NCI-H187 treated with DMSO at 0.1 percent for 48 hours (cell line): ENCODE measurements around the gene ITGBL1.

Experiments used
- DNase-seq: peaks from one replicate; lab custom pipeline; 2025; lab: John Stamatoyannopoulos, UW

Gene ITGBL1

DNA sequence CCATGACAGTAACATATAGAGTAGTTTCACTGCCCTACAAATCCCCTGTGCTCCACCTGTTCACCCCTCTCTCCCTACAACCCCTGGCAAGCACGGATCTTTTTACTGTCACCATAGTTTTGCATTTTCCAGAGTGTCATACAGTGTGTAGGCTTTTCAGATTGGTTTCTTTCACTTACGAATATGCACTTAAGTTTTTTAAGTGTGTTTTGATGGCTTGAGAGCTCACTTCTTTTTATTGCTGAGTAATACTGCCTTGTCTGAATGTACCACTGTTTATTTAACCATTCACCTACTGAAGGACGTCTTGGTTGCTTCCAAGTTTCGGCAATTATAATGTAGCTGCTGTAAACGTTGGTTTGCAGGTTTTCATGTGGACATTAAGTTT, 175.1 kb downstream of the ITGBL1 start:
- peak; percentile 95 for DNase-seq

- DNase-seq = no peak
Measured at GRCh38 chr13:101628900-101629299, 176.4 kb downstream of the ITGBL1 start.

GRCh38 chr13:101631395-101631794, 178.9 kb downstream of the ITGBL1 start:
- no peak for DNase-seq

- no peak for DNase-seq
Measured at GRCh38 chr13:101634142-101634541, 181.7 kb downstream of the ITGBL1 start.

- DNase-seq = no peak
Measured at GRCh38 chr13:101639711-101640110, 187.2 kb downstream of the ITGBL1 start.

- DNase-seq = no peak
Measured at GRCh38 chr13:101640788-101641400, 188.4 kb downstream of the ITGBL1 start.

- no peak for DNase-seq
Measured at GRCh38 chr13:101645871-101646270, 193.4 kb downstream of the ITGBL1 start.

- DNase-seq = no peak
Measured at GRCh38 chr13:101647760-101648159, 195.3 kb downstream of the ITGBL1 start.

DNA sequence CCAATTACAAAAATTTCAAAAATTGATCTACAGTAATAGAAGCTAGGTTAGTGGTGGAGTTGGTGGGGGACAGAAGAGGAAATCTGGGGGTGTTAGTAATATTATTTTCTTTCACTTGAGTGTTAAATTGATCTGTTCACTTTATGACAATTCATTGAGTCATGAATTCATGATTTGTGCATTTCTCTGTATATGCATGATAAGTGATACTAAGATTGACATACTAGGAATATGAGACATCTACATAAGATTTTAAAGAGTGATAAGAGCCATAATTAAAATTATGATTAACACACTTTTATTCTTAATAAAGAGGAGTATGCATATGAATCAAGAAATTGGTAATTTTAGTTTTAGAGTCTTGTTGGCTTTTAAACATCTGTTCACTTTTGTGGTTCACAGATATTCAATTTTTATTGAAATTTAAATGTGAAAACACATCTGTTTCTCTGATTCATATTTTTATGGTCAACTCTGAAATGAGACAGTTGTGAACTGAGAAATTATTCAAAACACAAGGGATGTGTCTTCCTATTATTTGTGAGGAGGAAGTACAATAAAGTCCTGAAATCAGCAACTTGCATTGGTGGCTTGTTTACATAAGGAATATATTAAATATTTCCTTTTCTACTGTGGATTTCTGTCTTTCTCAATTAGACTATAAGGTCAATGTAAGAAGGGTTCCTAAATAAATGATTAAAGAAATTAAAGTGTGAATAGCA, 196.5 kb downstream of the ITGBL1 start:
- DNase-seq = no peak

GRCh38 chr13:101649488-101650126, 197.1 kb downstream of the ITGBL1 start:
- DNase-seq = no peak

DNA sequence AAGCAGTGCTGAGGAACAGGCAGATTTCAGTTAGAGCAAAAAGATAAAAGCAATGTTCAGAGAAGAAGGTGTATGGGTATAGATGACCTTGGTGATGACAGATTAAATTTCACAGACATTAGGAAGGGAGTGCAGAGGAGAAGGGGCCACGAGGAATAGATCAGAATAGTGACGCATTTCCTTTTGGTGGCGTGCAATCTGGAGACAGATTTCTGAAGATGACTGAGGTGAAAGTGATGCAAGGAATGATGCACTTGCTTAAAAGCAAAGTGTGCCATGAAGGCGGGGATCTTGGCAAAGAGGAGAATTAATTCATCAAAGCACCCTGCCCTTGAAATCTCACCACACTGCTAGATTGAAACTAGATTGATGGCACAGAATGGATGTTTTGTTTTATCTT, 202.4 kb downstream of the ITGBL1 start:
- no peak for DNase-seq

DNA sequence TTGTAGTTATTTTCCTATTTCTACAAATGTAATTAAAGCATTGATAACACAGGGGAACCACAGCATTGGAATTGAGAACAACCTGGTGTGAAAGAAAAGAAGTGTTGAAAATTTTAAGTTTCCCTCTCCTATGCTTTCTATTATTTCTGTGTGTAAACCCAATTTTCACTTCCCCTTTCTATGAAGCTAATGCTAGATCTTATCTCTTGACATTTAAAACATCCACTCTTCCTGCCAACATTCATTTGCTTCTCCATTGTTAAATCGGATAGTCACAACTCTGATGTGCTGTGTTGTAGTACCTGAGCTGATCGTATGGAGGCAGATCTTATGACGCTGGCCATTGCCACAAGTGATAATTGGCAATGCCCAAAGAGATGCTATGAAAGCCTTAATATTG, 203.0 kb downstream of the ITGBL1 start:
- no peak for DNase-seq

- no peak for DNase-seq
Measured at GRCh38 chr13:101660711-101661110, 208.2 kb downstream of the ITGBL1 start.

DNA sequence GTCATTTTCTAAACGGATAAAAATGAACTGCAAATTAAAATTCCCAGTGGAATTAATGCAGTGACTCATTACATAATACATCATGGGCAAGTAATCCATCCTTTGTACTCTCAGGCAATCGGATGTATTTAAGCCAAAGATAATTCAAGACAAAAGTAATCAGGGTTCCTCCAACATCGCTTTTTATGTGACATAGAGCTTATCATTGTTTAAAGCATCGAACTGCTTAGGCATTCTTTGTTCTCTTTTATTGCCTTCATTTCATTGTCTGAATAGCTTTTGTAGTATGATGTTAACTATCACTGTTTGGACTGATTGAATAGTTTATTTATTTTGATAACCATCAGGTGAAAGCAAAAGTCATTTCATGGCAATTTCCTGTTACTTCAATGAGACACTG, 209.4 kb downstream of the ITGBL1 start:
- no peak for DNase-seq

- DNase-seq = no peak
Measured at GRCh38 chr13:101673360-101674105, 221.1 kb downstream of the ITGBL1 start.

GRCh38 chr13:101681834-101682233, 229.4 kb downstream of the ITGBL1 start:
- no peak for DNase-seq

DNA sequence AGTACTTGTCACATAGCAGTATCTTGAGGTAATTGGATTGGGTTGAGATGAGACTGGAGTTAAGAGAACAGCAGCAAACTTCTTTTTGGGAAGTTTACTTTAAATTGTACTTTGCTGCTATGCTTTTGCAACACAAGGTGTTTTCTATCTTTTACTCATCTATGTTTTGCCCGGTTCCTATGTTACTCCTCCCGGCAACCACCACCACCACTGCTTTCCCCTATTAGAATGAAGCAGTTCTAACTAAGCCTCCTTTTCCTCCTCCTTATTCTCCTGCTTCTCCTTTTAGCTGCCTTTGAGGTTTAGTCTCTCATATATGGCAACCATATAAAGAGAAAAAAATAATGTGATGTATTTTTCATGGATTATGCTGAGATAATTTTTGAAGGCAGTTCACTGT, 233.5 kb downstream of the ITGBL1 start:
- DNase-seq = no peak

- DNase-seq = no peak
Measured at GRCh38 chr13:101690871-101691270, 238.4 kb downstream of the ITGBL1 start.

- DNase-seq = no peak
Measured at GRCh38 chr13:101691341-101691860, 238.9 kb downstream of the ITGBL1 start.

- no peak for DNase-seq
Measured at GRCh38 chr13:101695870-101696516, 243.5 kb downstream of the ITGBL1 start.

GRCh38 chr13:101697745-101698144, 245.3 kb downstream of the ITGBL1 start:
- DNase-seq = no peak

DNA sequence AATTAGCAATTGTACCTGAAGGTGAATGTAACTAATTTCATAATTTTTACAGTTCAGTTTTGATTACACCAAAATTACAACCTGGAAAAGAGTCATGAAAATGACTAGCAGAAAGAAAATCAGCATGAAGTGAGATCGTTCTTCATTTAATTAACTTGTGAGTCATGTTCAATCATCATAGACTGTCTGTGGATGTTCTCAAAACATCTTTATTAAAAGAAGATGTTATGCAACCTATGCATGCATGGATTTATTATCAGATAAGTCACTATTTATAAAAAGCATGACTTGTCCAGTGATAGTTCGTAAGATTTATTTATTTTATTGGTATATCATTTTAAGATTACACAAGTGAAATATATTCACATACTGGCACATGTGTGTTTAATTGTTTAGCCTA, 245.9 kb downstream of the ITGBL1 start:
- DNase-seq = no peak
